H9 (cell line): ENCODE results near the gene RRP1B. TPM values are rescaled to one million over a fixed set of nuclear protein-coding genes. Genes with fewer than 3 reads are reported as not detected.

ENCODE experiments used
- DNase-seq: peaks from one replicate; pipeline ENCODE4 v3.0.0-alpha.2; 2017
- H2AFZ ChIP-seq: one replicate; pipeline ENCODE4 v1.6.1; 2013; ENCODE audit warnings: mild to moderate bottlenecking, low read length, control low read depth, moderate library complexity
- H2AK5ac ChIP-seq: 2 replicates; pipeline ENCODE4 v1.6.1; 2013; ENCODE audit warnings: low read length, control low read depth, mixed read lengths; ENCODE audit not compliant: insufficient read length
- H2BK120ac ChIP-seq: one replicate; pipeline ENCODE4 v1.6.1; 2013; ENCODE audit warnings: low read depth, mild to moderate bottlenecking, low read length, control low read depth, inconsistent platforms; ENCODE audit not compliant: poor library complexity, severe bottlenecking
- H2BK12ac ChIP-seq: 2 replicates; pipeline ENCODE4 v1.6.1; 2013; ENCODE audit warnings: low read length, control low read depth, mixed read lengths, low read depth; ENCODE audit not compliant: insufficient read length
- H2BK15ac ChIP-seq: 2 replicates; pipeline ENCODE4 v1.6.1; 2013; ENCODE audit warnings: low read depth, low read length, control low read depth
- H2BK20ac ChIP-seq: one replicate; pipeline ENCODE4 v1.6.1; 2013; ENCODE audit warnings: low read depth, mild to moderate bottlenecking, low read length, control low read depth, inconsistent platforms; ENCODE audit not compliant: poor library complexity, severe bottlenecking
- H2BK5ac ChIP-seq: 2 replicates; pipeline ENCODE4 v1.6.1; 2013; ENCODE audit warnings: low read length, control low read depth, mixed read lengths; ENCODE audit not compliant: insufficient read length
- H3K14ac ChIP-seq: 2 replicates; pipeline ENCODE4 v1.6.1; 2013; ENCODE audit warnings: low read length, control low read depth; ENCODE audit not compliant: insufficient read depth
- H3K18ac ChIP-seq: 2 replicates; pipeline ENCODE4 v1.6.1; 2013; ENCODE audit warnings: low read depth, mild to moderate bottlenecking, mixed read lengths, low read length, control low read depth; ENCODE audit not compliant: insufficient read length
- H3K23ac ChIP-seq: 2 replicates; pipeline ENCODE4 v1.6.1; 2013; ENCODE audit warnings: low read length, control low read depth, mixed read lengths, low read depth; ENCODE audit not compliant: insufficient read length
- H3K23me2 ChIP-seq: 2 replicates; pipeline ENCODE4 v1.6.1; 2013; ENCODE audit warnings: low read depth, mild to moderate bottlenecking, mixed read lengths, low read length, control low read depth; ENCODE audit not compliant: insufficient read length, poor library complexity, severe bottlenecking
- H3K27ac ChIP-seq: 2 replicates; pipeline ENCODE4 v1.5.1; 2013; ENCODE audit warnings: low read length, control low read depth, mixed read lengths, low read depth; ENCODE audit not compliant: insufficient read length
- H3K27me3 ChIP-seq: 2 replicates; pipeline ENCODE4 v1.6.1; 2013; ENCODE audit warnings: low read length, control low read depth, inconsistent platforms; ENCODE audit not compliant: insufficient read depth
- H3K4ac ChIP-seq: 2 replicates; pipeline ENCODE4 v1.6.1; 2013; ENCODE audit warnings: low read depth, mild to moderate bottlenecking, control low read depth, inconsistent platforms, low read length, moderate library complexity
- H3K4me1 ChIP-seq: 2 replicates; pipeline ENCODE4 v1.6.1; 2013; ENCODE audit warnings: low read length, control low read depth, inconsistent platforms; ENCODE audit not compliant: insufficient read depth
- H3K4me2 ChIP-seq: 2 replicates; pipeline ENCODE4 v1.6.1; 2013; ENCODE audit warnings: low read length, control low read depth, mixed read lengths; ENCODE audit not compliant: insufficient read length, insufficient read depth
- H3K56ac ChIP-seq: 2 replicates; pipeline ENCODE4 v1.6.1; 2013; ENCODE audit warnings: low read depth, mild to moderate bottlenecking, mixed read lengths, low read length, control low read depth; ENCODE audit not compliant: insufficient read length
- H3K79me1 ChIP-seq: 2 replicates; pipeline ENCODE4 v1.6.1; 2013; ENCODE audit warnings: low read depth, mild to moderate bottlenecking, moderate library complexity, low read length, control low read depth, inconsistent platforms; ENCODE audit not compliant: insufficient read depth, poor library complexity, severe bottlenecking
- H3K79me2 ChIP-seq: 2 replicates; pipeline ENCODE4 v1.6.1; 2013; ENCODE audit warnings: low read length, control low read depth, inconsistent platforms; ENCODE audit not compliant: insufficient read depth
- H3K9ac ChIP-seq: 2 replicates; pipeline ENCODE4 v1.6.1; 2013; ENCODE audit warnings: low read length, control low read depth, mixed read lengths; ENCODE audit not compliant: insufficient read length; ENCODE audit errors: extremely low read depth
- H3K9me3 ChIP-seq: one replicate; pipeline ENCODE4 v1.6.1; 2013; ENCODE audit warnings: low read depth, low read length, inconsistent platforms; ENCODE audit not compliant: control insufficient read depth
- H3T11ph ChIP-seq: one replicate; pipeline ENCODE4 v1.6.1; 2013; ENCODE audit warnings: mild to moderate bottlenecking, low read length, control low read depth, inconsistent platforms
- H4K20me1 ChIP-seq: one replicate; pipeline ENCODE4 v1.6.1; 2013; ENCODE audit not compliant: control insufficient read depth, insufficient read length, insufficient read depth
- H4K5ac ChIP-seq: 2 replicates; pipeline ENCODE4 v1.6.1; 2013; ENCODE audit warnings: low read depth, mild to moderate bottlenecking, mixed read lengths, low read length, control low read depth; ENCODE audit not compliant: insufficient read length
- H4K8ac ChIP-seq: replicated peaks from 2 replicates; pipeline ENCODE4 v1.6.1; 2013; ENCODE audit warnings: low read length, control low read depth, mixed read lengths, low read depth; ENCODE audit not compliant: insufficient read length
- H4K91ac ChIP-seq: 2 replicates; pipeline ENCODE4 v1.6.1; 2013; ENCODE audit warnings: low read depth, mild to moderate bottlenecking, moderate library complexity, mixed read lengths, low read length, control low read depth; ENCODE audit not compliant: insufficient read length
- H3K27ac Mint-ChIP-seq, 3 experiments: 2 replicates in 2 of 3; 3 replicates in 1 of 3; pipeline ENCODE4 v1.8.0; 2020 to 2021; ENCODE audit warnings: mixed read lengths in 3 of 3, mild to moderate bottlenecking in 1 of 3, moderate library complexity in 1 of 3
- H3K27me3 Mint-ChIP-seq: 2 replicates; pipeline ENCODE4 v1.8.0; 2021; ENCODE audit warnings: low read depth, mild to moderate bottlenecking, moderate library complexity, mixed read lengths
- H3K36me3 Mint-ChIP-seq, 3 experiments: 2 replicates in 2 of 3; 3 replicates in 1 of 3; pipeline ENCODE4 v1.8.0; 2020 to 2021; ENCODE audit warnings: low read depth in 3 of 3, mixed read lengths in 3 of 3; ENCODE audit not compliant: insufficient read depth in 1 of 3
- H3K4me1 Mint-ChIP-seq, 2 experiments: 2 replicates each; pipeline ENCODE4 v1.8.0; 2020; ENCODE audit warnings: mixed read lengths in 2 of 2
- H3K4me3 Mint-ChIP-seq, 2 experiments: 2 replicates in 1 of 2; 3 replicates in 1 of 2; pipeline ENCODE4 v1.8.0; 2020 to 2021; ENCODE audit warnings: mild to moderate bottlenecking in 2 of 2, mixed read lengths in 2 of 2, moderate library complexity in 1 of 2
- H3K9me3 Mint-ChIP-seq, 2 experiments: 2 replicates in 1 of 2; 3 replicates in 1 of 2; pipeline ENCODE4 v1.8.0; 2020; ENCODE audit warnings: mild to moderate bottlenecking in 2 of 2, mixed read lengths in 2 of 2, moderate library complexity in 1 of 2
- CTCF ChIP-seq: fragments of 200-600 bp; sonication (generic); conservative IDR thresholded peaks from 3 replicates; pipeline ENCODE4 v1.8.0; 2021; ENCODE audit warnings: antibody characterized with exemption, mild to moderate bottlenecking
- WGBS: extraction: QIAGEN DNeasy Blood & Tissue Kit; methylation state at CpG from one replicate; pipeline ENCODE4 v1.1.7; 2013; ENCODE audit warnings: missing lambda C conversion rate, low lambda C conversion rate, mixed read lengths; ENCODE audit not compliant: insufficient read length; ENCODE audit errors: extremely low coverage; 5-methylcytosine and 5-hydroxymethylcytosine counted together
- total RNA-seq: library from RNA; stranded (reverse); gene quantifications from 2 replicates; pipeline ENCODE4 v1.2.1, GENCODE V29; 2021

RRP1B gene
- total RNA-seq, 1 experiment from 2014 or later = 96.6 TPM

- Histone ChIP-seq H3K14ac (no peak overlapping the region), H4K91ac (no peak overlapping the region), H2AK5ac (no peak overlapping the region), H3K4ac (no peak overlapping the region), H3K9me3 (no peaks in the 10 kb centered on the region), H3K27me3 (no peaks in the 10 kb centered on the region), H3K79me1 (no peaks in the 10 kb centered on the region), H2BK20ac (no peak overlapping the region), H2AFZ (no peak overlapping the region), H2BK15ac (no peak overlapping the region), H3K23ac (no peak overlapping the region), H3K23me2 (peaks cover 3% of the 10 kb centered on the region), H3K4me1 (no peaks in the 10 kb centered on the region), H3K9ac (no peak overlapping the region), H2BK5ac (no peak overlapping the region), H2BK12ac (no peak overlapping the region), H3K4me2 (no peak overlapping the region), H4K8ac (no peak overlapping the region), H3K18ac (no peak overlapping the region), H2BK120ac (no peak overlapping the region), H3K27ac (no peak overlapping the region), H3K79me2 (peaks cover 1% of the 10 kb centered on the region; the same call in 1 of the 2 replicates), H4K5ac (no peak overlapping the region), H3T11ph (no peak overlapping the region), H4K20me1 (no peaks in the 10 kb centered on the region), H3K56ac (no peak overlapping the region)
- no peak for DNase-seq
- Mint-ChIP-seq H3K9me3 (no peaks in the 10 kb centered on the region; a peak in 1 of 5 replicates), H3K36me3 (peaks cover 0 to 1% (median 0%) of the 10 kb centered on the region in 3 experiments; a peak in 1 of 7 replicates), H3K4me3 (no peak overlapping the region), H3K4me1 (peaks cover 0 to 1% of the 10 kb centered on the region in 2 experiments; a peak in 2 of 4 replicates), H3K27ac (no peak overlapping the region), H3K27me3 (peaks cover 1% of the 10 kb centered on the region)
- WGBS = no CpG with 5 or more reads among the region's 7 CpGs
- TF ChIP-seq CTCF = no peak
Measured at GRCh38 chr21:43654806-43655489, 4.4 kb upstream of the RRP1B start.
